ENCODE measurements around the gene QRFPR. TPM values are rescaled to one million over a fixed set of nuclear protein-coding genes. Genes with fewer than 3 reads are reported as not detected.

QRFPR gene
- total RNA-seq, 6 experiments from 2014 or later, result not detected

DNA sequence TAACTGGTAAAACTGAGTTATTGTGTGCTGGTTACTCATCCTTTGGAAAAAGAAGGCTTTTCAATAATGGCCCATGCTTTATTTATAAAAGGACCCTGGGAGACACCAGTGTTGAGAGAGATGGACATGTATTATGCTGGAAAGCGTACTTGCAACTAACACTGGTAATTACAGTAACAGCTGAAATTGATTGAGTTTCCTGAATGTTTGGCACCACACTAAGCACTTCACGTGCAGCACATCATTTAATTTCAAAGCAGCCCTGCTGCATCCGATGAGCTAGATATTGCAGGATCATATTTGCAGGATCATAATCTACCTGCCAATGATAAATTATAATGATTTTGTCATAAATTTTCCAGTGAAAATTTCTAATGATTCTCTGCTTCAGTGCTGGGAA lies 81.5 kb downstream of the QRFPR start:
- Histone ChIP-seq H3K27ac (no peak overlapping the region), H3K36me3 (no peaks in the 10 kb centered on the region), H3K4me3 (no peak overlapping the region), H3K9me3 (no peaks in the 10 kb centered on the region), H3K27me3 (no peaks in the 10 kb centered on the region), H3K4me1 (no peaks in the 10 kb centered on the region)
- 47% methylated on average over 3 of the region's 3 CpGs for WGBS (ENCODE audit: insufficient coverage, low coverage, low lambda C conversion rate, missing lambda C conversion rate)
- ATAC-seq (no peak), DNase-seq (no peak)
- intact Hi-C loops (cut with DNase I), result no loop called here
- TF ChIP-seq, protein P1, sequence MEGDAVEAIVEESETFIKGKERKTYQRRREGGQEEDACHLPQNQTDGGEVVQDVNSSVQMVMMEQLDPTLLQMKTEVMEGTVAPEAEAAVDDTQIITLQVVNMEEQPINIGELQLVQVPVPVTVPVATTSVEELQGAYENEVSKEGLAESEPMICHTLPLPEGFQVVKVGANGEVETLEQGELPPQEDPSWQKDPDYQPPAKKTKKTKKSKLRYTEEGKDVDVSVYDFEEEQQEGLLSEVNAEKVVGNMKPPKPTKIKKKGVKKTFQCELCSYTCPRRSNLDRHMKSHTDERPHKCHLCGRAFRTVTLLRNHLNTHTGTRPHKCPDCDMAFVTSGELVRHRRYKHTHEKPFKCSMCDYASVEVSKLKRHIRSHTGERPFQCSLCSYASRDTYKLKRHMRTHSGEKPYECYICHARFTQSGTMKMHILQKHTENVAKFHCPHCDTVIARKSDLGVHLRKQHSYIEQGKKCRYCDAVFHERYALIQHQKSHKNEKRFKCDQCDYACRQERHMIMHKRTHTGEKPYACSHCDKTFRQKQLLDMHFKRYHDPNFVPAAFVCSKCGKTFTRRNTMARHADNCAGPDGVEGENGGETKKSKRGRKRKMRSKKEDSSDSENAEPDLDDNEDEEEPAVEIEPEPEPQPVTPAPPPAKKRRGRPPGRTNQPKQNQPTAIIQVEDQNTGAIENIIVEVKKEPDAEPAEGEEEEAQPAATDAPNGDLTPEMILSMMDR (IDR thresholded peaks at IDR 0.05), result no peak
- TF ChIP-seq POLR2A (IDR thresholded peaks at IDR 0.05), result no peak

DNA sequence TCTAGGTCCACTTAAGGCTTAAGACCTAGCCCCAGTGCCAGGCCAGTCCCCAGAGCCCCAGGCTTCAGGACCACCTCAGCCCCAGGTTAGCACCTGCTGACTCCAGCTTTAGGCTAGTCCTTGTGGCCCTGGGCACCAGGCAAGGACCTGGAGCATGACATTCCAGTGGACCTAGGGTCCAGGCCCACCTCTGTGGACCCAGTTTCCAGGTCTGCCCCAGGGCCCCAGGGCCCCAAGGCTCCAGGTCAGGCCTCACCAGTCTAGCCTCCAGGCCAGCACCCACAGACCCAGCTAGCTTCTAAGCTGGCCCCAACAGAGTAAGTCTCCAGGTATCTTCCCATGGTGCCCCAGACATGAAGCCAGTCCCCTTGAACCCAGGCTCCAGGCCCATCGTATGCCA lies 97.5 kb downstream of the QRFPR start:
- Histone ChIP-seq H3K27ac (no peak overlapping the region), H3K27me3 (no peaks in the 10 kb centered on the region), H3K4me3 (no peak overlapping the region), H3K4me1 (no peaks in the 10 kb centered on the region), H3K9me3 (no peaks in the 10 kb centered on the region), H3K36me3 (no peaks in the 10 kb centered on the region)
- ATAC-seq (peak in 1 of 4 donors; percentile 35), DNase-seq (no peak)
- TF ChIP-seq, protein P1 (IDR thresholded peaks at IDR 0.05), result no peak
- TF ChIP-seq POLR2A (IDR thresholded peaks at IDR 0.05), result no peak
- intact Hi-C loops (cut with DNase I), result no loop called here
- WGBS (ENCODE audit: insufficient coverage, low coverage, low lambda C conversion rate, missing lambda C conversion rate), result no CpG with 5 or more reads among the region's 1 CpG

DNA sequence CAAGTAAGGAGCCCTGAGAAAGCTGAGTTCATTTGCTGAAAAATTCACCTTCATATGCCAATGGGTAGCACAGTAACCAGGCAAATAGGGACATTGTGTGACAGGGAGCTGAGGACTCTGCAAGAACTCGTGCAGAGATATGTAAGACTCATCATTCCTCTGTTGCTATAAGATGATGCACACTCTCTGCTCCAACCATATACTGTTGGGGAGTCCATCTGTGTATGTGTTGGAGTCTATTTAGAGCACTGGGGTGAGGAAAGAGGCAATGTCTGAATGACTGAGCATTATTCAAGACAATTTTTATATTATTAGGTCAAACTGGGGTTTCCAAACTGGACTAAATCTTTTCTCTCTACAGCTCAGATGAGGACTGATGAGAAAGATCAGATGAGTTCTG lies 100.4 kb downstream of the QRFPR start:
- no peaks in the 10 kb centered on the region for H3K36me3 ChIP-seq
- H3K4me1 ChIP-seq, result no peaks in the 10 kb centered on the region
- no peaks in the 10 kb centered on the region for H3K9me3 ChIP-seq
- 25% methylated on average over 1 of the region's 1 CpG for WGBS (ENCODE audit: insufficient coverage, low coverage, low lambda C conversion rate, missing lambda C conversion rate)
- ATAC-seq, result no peak
- H3K4me3 ChIP-seq, result no peak overlapping the region
- DNase-seq, result no peak
- TF ChIP-seq, protein P1 (IDR thresholded peaks at IDR 0.05), result no peak
- TF ChIP-seq POLR2A (IDR thresholded peaks at IDR 0.05), result no peak
- intact Hi-C loops (cut with DNase I), result no loop called here
- H3K27ac ChIP-seq, result no peak overlapping the region
- H3K27me3 ChIP-seq, result no peaks in the 10 kb centered on the region

DNA sequence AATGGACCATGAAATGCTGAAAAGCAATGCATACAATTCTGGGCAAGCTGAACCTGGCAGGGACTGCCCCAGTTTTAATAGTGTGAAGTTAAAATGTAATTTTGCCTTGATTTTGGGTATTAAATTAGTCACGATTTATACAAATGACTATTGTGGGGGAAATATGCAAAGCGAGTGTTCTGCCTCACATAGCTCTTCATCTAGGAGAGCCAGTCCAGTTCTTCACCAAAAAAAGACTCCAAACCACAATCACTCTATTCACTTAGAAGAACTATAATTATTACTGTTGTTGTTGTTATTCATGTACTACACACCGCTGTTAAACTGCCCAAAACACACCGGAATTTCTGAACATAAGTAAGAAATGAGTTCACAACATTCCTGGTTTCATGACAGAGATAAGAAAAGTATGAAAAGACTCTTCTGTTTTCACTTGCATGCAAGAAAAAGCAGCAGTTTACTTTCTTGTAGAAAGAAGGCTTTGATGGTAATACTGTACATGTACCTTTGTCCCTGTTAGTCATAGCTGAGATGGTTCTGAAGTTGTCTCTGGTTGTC lies 101.9 kb downstream of the QRFPR start:
- Histone ChIP-seq H3K4me1 (no peaks in the 10 kb centered on the region), H3K27ac (no peak overlapping the region), H3K9me3 (no peaks in the 10 kb centered on the region), H3K36me3 (no peaks in the 10 kb centered on the region), H3K4me3 (no peak overlapping the region), H3K27me3 (no peaks in the 10 kb centered on the region)
- WGBS (ENCODE audit: insufficient coverage, low coverage, low lambda C conversion rate, missing lambda C conversion rate), result 47% methylated on average over 4 of the region's 4 CpGs
- TF ChIP-seq, protein P1 (IDR thresholded peaks at IDR 0.05), result no peak
- no peak for TF ChIP-seq POLR2A (IDR thresholded peaks at IDR 0.05)
- ATAC-seq (no peak), DNase-seq (no peak)
- intact Hi-C loops (cut with DNase I), result no loop called here

Small RNAs within 50 kb of the gene (small RNA-seq; reads per million reads assigned to genes)
- gene RF00019, result 0 reads per million in 2 experiments

Other genes starting within 250 kb of the QRFPR start
- under 1 TPM in 1 of 6 experiments, not detected in 5; 0.06 TPM for gene TNIP3, start 216.7 kb downstream of the QRFPR start, total RNA-seq

Measured in right lobe of liver (tissue), 6 donors.